HepG2 (cell line): ENCODE data around the gene SPEM2. TPM values are rescaled to one million over a fixed set of nuclear protein-coding genes. Genes with fewer than 3 reads are reported as not detected.

ENCODE experiments used
- CHD2 ChIP-seq: IDR thresholded peaks from 2 replicates; pipeline ENCODE4 v1.6.1; 2011; ENCODE audit warnings: low read depth, low read length, improper control_type of control experiment
- PHF20 ChIP-seq: sonication (generic); formaldehyde crosslinking; IDR thresholded peaks from 2 replicates; pipeline ENCODE4 v1.5.0; 2020; ENCODE audit warnings: mild to moderate bottlenecking, missing genetic modification reagents
- POGK ChIP-seq: sonication (generic); formaldehyde crosslinking; conservative IDR thresholded peaks from 2 replicates; pipeline ENCODE4 v1.8.0; 2022; ENCODE audit warnings: mild to moderate bottlenecking, moderate library complexity, missing genetic modification reagents
- ZNF142 ChIP-seq: sonication (generic); formaldehyde crosslinking; IDR thresholded peaks from 2 replicates; pipeline ENCODE4 v1.4.0; 2020; ENCODE audit warnings: missing genetic modification reagents
- ZNF451 ChIP-seq: sonication (generic); formaldehyde crosslinking; IDR thresholded peaks from 2 replicates; pipeline ENCODE4 v1.5.0; 2020; ENCODE audit warnings: mild to moderate bottlenecking, missing genetic modification reagents
- ZNF543 ChIP-seq: sonication (generic); formaldehyde crosslinking; IDR thresholded peaks from 2 replicates; pipeline ENCODE4 v1.4.0; 2020; ENCODE audit warnings: mild to moderate bottlenecking, missing genetic modification reagents
- ZNF781 ChIP-seq: sonication (generic); formaldehyde crosslinking; IDR thresholded peaks from 2 replicates; pipeline ENCODE4 v1.5.1; 2020; ENCODE audit warnings: borderline replicate concordance, mild to moderate bottlenecking, missing genetic modification reagents; ENCODE audit errors: not compliant biosample characterization
- polyA plus RNA-seq, 8 experiments: library from polyadenylated mRNA; depleted of rRNA in 3 of 8; stranded (reverse) in 7 of 8; unstranded in 1 of 8; fragments of >200 nt; fragmentation: Illumina TruSeq in 4 of 8; extraction: Trizol in 4 of 8; gene quantifications; 2 replicates each; pipeline versions ENCODE4 v1.2.1 to v1.2.3, GENCODE V29; 2011 to 2016; ENCODE audit warnings: low read depth in 4 of 8, missing spikeins in 1 of 8, mixed read lengths in 1 of 8; ENCODE audit not compliant: insufficient read depth in 1 of 8
- total RNA-seq, 5 experiments: library from RNA; depleted of rRNA; stranded (reverse); fragments of >200 nt; fragmentation: Illumina TruSeq; extraction: Trizol; gene quantifications; 2 replicates each; pipeline ENCODE4 v1.2.3, GENCODE V29; 2016; ENCODE audit warnings: low read depth in 1 of 5
- TF ChIP-seq, protein P1 (sequence below), 2 experiments: sonication (generic) in 1 of 2; formaldehyde crosslinking in 1 of 2; IDR thresholded peaks; 2 replicates each; pipeline versions ENCODE4 v1.6.1 to v1.9.0; 2014 to 2022; ENCODE audit warnings: antibody characterized with exemption in 1 of 2, borderline replicate concordance in 1 of 2, inconsistent platforms in 1 of 2, low read depth in 1 of 2, missing genetic modification reagents in 1 of 2
- TF ChIP-seq, protein P2 (sequence below): IDR thresholded peaks from 2 replicates; pipeline ENCODE4 v1.4.0; 2020; ENCODE audit warnings: mild to moderate bottlenecking, missing genetic modification reagents

The SPEM2 gene
- total and polyA plus RNA-seq, 2 of the 13 experiments (the other 11 are each of a cell fraction or from before 2014, with no cell fraction given), result not detected

DNA sequence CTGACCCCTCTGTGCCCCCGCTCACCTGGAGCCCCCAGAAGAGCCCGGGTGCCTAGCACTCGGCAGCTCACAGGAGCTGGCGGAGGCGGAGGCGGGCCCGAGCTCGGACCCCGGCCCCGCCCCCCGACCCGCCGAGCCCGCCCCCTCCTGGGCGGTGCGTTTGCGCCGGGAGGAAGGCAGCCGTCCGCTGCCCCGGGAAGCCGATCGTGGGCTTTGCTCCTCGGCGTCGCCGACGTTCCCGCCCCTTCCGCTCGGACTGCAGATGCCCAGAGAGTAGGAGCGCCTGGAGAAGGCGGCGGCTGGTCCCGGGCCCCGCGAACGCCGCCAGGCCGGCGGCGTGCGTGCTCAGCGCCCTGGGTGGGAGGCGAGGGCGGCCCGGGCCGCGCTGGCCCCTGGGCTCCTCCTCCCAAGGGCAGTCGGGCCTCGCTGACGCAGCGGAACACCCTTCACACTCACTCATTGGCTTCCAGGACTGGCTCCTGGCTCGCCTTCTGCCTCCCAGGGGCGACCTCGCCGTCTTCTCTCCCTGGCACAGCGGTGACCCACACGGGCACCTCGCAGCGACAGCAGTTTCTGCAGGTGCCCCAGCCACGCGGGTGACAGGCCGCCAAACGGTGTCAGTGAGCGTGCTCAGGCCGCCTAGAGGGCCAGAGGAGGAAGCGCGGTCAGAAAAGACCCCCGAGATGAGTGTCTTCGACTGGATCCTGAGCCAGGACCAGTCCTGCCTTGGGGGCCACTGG is 30.8 kb upstream of the SPEM2 start, which contains the start of gene PLSCR3 (continued):
- TF ChIP-seq, protein P1, sequence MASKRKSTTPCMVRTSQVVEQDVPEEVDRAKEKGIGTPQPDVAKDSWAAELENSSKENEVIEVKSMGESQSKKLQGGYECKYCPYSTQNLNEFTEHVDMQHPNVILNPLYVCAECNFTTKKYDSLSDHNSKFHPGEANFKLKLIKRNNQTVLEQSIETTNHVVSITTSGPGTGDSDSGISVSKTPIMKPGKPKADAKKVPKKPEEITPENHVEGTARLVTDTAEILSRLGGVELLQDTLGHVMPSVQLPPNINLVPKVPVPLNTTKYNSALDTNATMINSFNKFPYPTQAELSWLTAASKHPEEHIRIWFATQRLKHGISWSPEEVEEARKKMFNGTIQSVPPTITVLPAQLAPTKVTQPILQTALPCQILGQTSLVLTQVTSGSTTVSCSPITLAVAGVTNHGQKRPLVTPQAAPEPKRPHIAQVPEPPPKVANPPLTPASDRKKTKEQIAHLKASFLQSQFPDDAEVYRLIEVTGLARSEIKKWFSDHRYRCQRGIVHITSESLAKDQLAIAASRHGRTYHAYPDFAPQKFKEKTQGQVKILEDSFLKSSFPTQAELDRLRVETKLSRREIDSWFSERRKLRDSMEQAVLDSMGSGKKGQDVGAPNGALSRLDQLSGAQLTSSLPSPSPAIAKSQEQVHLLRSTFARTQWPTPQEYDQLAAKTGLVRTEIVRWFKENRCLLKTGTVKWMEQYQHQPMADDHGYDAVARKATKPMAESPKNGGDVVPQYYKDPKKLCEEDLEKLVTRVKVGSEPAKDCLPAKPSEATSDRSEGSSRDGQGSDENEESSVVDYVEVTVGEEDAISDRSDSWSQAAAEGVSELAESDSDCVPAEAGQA (IDR thresholded peaks at IDR 0.05; ENCODE audit: low read depth), result no peak
- TF ChIP-seq, protein P1 (CRISPR knock-in tag; IDR thresholded peaks at IDR 0.05; ENCODE audit: borderline replicate concordance), result peak; percentile 55; the same call in 1 of the 2 replicates
- no peak for TF ChIP-seq ZNF451
- TF ChIP-seq ZNF142, result peak; percentile 70; the same call in 1 of the 2 replicates
- TF ChIP-seq CHD2, result no peak
- TF ChIP-seq ZNF781 (CRISPR knock-in tag), result peak; percentile 52
- TF ChIP-seq, protein P2, sequence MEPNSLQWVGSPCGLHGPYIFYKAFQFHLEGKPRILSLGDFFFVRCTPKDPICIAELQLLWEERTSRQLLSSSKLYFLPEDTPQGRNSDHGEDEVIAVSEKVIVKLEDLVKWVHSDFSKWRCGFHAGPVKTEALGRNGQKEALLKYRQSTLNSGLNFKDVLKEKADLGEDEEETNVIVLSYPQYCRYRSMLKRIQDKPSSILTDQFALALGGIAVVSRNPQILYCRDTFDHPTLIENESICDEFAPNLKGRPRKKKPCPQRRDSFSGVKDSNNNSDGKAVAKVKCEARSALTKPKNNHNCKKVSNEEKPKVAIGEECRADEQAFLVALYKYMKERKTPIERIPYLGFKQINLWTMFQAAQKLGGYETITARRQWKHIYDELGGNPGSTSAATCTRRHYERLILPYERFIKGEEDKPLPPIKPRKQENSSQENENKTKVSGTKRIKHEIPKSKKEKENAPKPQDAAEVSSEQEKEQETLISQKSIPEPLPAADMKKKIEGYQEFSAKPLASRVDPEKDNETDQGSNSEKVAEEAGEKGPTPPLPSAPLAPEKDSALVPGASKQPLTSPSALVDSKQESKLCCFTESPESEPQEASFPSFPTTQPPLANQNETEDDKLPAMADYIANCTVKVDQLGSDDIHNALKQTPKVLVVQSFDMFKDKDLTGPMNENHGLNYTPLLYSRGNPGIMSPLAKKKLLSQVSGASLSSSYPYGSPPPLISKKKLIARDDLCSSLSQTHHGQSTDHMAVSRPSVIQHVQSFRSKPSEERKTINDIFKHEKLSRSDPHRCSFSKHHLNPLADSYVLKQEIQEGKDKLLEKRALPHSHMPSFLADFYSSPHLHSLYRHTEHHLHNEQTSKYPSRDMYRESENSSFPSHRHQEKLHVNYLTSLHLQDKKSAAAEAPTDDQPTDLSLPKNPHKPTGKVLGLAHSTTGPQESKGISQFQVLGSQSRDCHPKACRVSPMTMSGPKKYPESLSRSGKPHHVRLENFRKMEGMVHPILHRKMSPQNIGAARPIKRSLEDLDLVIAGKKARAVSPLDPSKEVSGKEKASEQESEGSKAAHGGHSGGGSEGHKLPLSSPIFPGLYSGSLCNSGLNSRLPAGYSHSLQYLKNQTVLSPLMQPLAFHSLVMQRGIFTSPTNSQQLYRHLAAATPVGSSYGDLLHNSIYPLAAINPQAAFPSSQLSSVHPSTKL (CRISPR knock-in tag), result peak; percentile 7; the same call in 1 of the 2 replicates
- peak; percentile 85 for TF ChIP-seq POGK
- peak; percentile 37; the same call in 1 of the 2 replicates for TF ChIP-seq PHF20 (CRISPR knock-in tag)
- 0 out of 2 replicates have a peak, but pooled peaks have one; percentile 13 for TF ChIP-seq ZNF543 (CRISPR knock-in tag)
